ENCODE data around the gene CTCFL.

DNA sequence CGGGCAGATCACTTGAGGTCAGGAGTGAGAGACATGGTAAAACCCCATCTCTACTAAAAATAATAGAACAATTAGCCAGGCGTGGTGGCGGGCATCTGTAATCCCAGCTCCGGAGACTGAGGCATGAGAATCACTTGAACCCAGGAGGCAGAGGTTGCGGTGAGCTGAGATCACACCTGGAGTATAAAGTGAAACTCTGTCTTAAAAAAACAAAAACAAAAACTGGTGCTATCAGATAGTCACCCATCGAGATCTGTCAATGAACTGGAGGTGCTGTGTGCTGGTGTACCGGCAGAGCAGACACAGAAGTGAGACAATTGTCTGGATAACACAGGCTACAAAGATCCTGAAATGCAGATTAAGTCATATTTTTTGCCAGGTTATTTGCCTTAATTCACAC is 24.7 kb downstream of the CTCFL start:
- TF ChIP-seq RAD21 (IDR thresholded peaks at IDR 0.05; ENCODE audit: low read depth) (no peak), EP300 (IDR thresholded peaks at IDR 0.05; ENCODE audit: borderline replicate concordance) (no peak), YY1 (IDR thresholded peaks at IDR 0.05; ENCODE audit: low read depth) (no peak), ZBTB7A (IDR thresholded peaks at IDR 0.05; ENCODE audit: low read depth) (no peak), NFIC (IDR thresholded peaks at IDR 0.05) (no peak), TAF1 (IDR thresholded peaks at IDR 0.05; ENCODE audit: low read depth) (no peak), EGR1 (IDR thresholded peaks at IDR 0.05) (no peak)
- TF ChIP-seq, protein P1, sequence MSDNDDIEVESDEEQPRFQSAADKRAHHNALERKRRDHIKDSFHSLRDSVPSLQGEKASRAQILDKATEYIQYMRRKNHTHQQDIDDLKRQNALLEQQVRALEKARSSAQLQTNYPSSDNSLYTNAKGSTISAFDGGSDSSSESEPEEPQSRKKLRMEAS (IDR thresholded peaks at IDR 0.05): no peak
- TF ChIP-seq, protein P2, sequence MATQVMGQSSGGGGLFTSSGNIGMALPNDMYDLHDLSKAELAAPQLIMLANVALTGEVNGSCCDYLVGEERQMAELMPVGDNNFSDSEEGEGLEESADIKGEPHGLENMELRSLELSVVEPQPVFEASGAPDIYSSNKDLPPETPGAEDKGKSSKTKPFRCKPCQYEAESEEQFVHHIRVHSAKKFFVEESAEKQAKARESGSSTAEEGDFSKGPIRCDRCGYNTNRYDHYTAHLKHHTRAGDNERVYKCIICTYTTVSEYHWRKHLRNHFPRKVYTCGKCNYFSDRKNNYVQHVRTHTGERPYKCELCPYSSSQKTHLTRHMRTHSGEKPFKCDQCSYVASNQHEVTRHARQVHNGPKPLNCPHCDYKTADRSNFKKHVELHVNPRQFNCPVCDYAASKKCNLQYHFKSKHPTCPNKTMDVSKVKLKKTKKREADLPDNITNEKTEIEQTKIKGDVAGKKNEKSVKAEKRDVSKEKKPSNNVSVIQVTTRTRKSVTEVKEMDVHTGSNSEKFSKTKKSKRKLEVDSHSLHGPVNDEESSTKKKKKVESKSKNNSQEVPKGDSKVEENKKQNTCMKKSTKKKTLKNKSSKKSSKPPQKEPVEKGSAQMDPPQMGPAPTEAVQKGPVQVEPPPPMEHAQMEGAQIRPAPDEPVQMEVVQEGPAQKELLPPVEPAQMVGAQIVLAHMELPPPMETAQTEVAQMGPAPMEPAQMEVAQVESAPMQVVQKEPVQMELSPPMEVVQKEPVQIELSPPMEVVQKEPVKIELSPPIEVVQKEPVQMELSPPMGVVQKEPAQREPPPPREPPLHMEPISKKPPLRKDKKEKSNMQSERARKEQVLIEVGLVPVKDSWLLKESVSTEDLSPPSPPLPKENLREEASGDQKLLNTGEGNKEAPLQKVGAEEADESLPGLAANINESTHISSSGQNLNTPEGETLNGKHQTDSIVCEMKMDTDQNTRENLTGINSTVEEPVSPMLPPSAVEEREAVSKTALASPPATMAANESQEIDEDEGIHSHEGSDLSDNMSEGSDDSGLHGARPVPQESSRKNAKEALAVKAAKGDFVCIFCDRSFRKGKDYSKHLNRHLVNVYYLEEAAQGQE (IDR thresholded peaks at IDR 0.05; ENCODE audit: low read depth): no peak
